Suppressor macrophage (primary cell): ENCODE measurements around the gene CLHC1.
A peak's percentile ranks its signal among the peaks of the same experiment; 100 is the strongest.
"Not testable (repeated sequence)": the region's sequence is repeated elsewhere in the genome, so short reads cannot be mapped to it uniquely, and the experiment has no call there.

Experiments used
- DNase-seq, 4 experiments: peaks; one replicate each; pipeline ENCODE4 v3.0.0-alpha.2; 2020 to 2022

CLHC1 gene

DNA sequence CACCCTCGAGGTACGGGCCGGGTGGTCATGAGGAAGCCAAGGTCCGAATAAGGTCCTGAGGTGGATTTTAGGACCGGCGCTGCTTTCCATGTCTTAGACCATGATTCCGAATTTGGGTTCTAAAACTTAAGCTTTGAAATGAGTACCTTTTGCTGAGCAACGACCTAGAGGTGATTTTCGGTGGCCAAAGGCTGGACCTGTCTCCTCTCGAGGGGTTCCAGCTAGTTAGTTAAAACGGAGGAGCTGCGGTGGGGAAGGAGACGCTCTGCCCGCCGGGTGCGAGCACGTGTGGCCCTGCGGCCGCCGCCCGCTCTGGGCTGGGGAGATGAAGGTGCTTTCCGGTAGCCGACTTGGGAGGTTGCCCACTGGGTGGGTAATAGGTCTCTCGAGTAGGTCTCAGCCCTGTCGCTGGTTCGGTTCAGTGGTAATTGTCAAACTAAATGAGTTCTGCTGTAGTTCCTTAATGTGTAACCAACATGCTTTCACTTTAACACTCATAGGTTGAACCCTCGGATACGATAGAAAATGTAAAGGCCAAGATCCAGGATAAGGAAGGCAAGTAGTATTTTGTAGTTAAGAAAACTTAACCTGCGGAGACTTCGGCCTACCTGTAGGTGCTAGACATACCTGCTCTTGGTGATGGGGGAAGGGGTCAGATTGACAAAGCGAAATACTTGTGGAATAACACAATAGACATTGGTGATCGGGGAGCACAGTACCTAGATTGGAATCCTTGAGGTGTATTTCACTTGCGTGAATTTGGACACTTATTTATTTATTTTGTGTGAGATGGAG, 967 bp upstream of the CLHC1 start:
- DNase-seq: peak; percentile 13 to 55 (median 33)

DNA sequence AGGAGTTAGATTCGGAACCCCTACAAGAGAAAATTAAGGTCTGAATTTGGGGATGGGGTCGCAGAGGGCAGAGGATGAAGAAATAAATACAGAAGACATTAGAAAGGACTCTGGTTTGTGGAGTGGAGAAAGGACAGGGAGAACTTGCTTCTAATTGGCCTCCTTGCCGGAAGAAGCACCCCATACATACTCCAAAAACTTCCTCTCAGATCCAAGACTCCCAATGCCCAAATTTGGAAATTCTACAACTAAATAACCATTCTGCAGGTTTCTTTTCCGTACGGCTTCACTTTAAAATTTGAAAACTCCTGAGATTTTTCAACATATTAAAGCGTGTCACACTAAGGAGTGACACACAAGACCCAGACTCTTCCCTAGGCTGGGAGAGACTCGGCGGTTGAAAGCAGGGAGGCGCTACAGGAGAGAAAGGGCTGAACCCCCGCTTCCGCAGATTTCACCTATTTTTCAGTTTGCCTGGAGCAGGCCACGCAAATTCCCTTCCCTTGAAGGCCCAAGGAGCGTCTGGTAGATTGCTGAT, 478 bp downstream of the CLHC1 start:
- peak; percentile 9 to 45 (median 32) for DNase-seq

DNA sequence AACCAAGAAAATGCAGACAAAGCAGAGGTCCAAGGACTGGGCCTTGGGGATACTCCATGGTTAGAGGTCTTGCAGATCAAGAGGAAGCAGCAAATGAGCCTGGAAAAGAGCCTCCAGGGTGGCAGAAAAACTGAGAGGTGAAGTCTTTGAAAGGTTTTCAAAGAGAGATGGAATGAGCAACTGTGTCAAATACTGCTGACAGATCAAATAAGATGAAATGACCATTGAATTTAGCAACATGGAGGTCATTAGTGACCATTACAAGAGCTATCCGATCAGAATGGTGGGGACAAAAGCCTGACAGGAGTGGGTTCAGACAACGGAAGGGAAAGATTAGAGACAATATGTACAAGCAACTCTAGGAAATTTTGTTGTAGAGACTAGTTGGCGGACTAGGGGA, 1.5 kb downstream of the CLHC1 start:
- no peak for DNase-seq

DNA sequence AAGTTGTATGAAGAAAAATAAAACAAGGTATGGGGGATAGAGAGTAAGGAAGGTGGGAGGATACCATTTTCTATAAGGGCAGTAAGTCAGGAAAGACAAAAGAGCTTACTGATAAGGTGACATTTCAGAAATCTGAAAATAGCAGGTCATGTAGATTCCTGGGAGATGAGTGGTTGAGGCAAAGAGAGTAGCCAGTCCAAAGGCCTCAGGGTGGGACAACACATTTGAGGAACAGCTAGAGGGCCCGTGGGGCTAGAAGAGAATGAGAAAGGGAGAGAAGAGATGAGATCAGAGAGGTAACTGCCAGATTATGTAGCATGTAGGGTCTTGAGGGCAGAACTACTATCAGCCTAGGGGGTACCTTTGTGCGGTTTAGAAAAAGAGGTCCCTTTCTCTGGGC, 2.9 kb downstream of the CLHC1 start:
- DNase-seq: no peak

DNA sequence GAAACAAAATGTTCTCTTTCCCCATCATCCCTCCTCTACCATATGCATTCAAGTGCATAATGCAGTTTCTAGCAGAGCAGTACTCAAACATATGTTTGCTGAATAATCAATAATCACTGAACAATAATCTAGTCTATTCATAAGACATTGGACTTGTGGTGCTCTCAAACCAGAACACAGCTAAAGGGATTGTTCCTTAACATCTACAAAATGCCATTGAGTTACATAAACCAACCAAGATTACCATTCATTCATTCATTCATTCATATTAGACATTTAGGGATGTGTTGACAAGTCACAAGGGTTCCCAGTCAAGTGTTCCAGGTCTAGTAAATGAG, 3.9 kb downstream of the CLHC1 start:
- DNase-seq: no peak

DNA sequence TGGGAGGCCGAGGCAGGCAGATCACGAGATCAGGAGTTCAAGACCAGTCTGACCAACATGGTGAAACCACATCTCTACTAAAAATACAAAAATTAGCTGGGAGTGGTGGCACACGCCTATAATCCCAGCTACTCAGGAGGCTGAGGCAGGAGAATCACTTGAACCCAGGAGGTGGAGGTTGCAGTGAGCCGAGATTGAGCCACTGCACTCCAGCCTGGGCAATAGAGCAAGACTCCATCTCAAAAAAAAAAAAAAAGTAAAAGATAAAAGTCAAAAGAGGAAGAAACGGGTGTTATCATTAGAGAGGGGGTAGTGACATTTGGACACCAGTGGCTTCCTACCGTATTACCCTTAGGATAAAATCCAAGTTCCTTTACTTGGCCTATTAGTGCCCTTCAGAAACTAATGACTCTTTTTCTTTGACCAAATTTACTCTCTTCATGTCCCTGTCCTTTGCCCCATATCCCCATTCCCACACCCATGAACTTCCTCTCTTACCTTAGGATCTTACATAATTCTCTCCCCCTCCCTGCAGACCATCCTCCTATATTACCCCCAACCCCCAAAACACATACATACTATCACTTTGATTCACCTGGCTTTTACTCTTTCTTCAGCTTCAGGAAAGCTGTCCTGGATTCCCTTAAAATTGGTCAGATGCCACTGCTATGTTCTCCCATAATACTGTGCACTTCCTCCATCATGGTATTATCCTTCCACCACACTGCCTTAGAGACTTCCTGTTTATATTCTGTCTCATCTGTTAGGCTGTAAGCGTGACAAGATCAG, 4.5 kb downstream of the CLHC1 start:
- peak; percentile 55 to 85 (median 70) for DNase-seq

DNA sequence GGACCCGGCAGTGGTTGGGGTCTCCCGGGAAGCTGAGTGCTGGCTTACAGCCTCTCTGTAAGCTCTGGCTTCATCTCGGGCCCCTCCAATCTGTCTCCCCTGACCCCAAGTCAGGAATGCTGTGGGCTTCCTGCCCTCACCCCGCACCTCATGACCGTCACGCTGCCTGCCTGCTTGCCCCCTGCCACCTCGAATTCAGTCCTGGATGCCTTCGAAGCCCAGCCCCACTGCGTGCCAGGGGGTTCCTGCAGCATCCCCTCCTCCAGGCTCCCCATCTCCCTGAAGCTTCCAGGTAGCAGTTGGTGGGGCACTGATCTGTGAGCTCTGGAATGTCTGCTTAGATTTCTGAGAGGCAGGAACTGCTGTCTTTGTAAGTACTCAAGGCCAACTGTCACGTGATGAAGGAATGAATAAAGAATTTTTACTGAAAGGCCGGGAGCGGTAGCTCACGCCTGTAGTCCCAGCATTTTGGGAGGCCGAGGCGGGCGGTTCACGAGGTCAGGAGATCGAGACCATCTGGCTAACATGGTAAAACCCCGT, 6.5 kb downstream of the CLHC1 start:
- no peak for DNase-seq

DNA sequence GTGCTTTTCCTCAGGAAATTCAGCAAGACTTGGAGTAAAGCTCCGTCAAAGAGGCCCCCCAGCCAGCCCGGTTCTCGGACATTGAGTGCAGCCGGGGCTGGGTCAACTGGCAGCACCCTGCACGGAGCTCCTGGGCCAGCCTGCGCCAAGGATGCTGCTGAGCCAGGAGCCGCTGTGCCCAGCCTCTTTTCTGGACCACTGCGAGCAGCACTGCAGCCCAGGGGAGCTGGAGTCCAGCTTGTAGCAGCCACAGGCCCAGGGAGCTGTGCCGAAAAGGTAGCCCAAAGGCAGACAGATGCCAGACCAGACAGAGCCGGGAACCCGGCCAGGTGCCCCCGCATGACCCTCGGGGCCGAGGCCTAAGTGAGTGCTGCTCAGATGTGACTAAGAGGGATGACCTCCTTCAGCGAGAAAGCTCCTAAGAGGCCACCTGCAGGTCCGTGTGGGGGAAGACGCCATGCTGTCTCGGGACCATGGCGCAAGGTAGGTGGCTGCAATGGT, 7.3 kb downstream of the CLHC1 start:
- DNase-seq: no peak

DNA sequence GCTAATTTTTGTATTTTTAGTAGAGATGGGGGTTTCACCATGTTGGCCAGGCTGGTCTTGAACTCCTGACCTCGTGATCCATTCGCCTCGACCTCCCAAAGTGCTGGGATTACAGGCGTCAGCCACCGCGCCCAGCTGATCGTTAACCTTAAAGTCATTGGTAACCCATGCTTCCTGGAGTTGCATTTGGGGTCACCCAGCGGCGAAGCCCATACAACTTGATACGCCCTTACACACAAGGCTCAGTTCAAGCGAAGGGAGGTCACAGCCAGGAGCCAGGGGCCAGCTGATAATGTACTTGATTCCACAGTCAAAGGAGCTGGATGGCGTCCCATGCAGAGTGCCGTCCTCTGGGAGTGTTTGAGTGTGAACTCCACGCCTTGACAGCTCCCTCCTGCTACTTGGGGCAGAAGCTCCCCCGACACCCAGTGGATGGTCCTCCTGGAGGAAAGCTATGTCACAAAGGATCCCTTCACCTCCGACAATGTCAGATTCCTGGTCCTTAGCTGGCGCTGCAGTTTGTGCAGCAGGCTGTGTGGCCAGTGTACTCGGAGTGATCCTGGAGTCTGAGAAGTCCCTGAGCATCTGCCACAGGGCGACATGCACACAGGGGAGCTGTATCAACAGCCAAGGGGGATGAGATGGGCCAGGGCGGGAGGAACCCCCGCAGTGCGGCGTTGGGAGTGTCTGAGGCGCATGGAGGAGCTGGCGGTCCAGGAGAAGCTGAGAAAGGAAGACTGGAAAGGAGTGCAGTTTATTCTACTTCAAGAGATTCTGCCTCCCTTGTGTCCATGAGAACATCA, 7.9 kb downstream of the CLHC1 start:
- no peak for DNase-seq

DNA sequence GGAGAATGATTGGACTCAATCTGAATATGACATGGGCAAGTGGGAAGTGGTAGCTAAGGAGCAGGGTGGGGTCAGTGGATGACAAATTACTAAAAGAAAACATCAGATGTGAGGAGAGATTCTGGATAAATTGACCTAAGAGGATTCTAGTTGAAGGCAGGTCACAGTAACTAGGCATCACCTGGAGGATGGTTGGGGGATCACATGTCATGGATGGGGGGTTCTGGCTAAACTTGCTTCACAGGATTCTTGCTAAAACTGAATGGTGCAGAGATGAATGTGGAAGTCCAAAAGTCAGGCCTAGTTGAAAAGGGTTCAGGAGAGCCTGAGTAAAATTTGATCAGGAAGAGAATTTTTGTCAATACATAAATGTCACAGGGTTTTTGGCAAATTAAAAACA, 18.3 kb downstream of the CLHC1 start:
- DNase-seq: no peak

DNA sequence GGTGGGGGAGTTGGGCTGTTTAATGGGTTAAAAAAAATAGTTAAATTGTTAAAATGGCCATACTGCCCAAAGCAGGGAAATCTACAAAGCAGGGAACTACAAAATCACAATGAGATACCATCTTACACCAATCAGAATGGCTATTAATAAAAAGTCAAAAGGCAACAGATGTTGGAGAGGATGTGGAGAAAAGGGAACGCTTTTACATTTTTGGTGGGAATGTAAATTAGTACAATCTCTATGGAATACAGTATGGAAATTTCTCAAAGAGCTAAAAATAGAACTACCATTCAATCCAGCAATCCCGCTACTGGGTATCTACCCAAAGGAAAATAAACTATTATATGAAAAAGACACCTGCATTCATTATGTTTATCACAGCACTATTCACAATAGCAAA, 27.1 kb downstream of the CLHC1 start:
- no peak for DNase-seq

DNA sequence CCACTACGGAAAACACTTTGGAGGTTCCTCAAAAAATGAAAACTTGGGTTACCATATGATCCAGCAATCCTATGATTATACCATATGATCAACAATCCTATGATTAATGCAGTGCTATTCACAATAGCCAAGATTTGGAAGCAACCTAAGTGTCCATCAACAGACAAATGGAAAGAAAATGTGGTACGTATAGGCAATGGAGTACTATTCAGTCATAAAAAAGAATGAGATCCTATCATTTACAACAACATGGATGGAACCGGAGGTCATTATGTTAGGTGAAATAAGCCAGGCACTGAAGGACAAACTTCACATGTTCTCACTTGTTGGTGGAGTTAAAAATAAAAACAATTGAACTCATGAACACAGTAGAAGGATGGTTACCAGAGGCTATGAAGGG, 27.6 kb downstream of the CLHC1 start:
- DNase-seq: no peak

DNA sequence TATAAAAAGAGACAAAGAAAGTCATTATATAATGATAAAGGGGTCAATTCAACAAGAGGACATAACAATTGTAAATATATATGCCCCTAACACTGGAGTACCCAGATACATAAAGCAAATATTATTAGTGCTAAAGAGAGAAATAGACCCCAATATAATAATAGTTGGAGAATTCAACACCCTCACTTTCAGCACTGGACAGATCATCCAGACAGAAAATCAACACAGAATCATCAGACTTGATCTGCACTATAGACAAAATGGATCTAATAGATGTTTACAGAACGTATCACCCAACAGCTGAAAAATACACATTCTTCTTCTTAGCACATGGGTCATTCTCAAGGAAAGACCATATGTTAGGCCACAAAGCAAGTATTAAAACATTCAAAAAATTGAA, 31.7 kb downstream of the CLHC1 start:
- no peak for DNase-seq

DNA sequence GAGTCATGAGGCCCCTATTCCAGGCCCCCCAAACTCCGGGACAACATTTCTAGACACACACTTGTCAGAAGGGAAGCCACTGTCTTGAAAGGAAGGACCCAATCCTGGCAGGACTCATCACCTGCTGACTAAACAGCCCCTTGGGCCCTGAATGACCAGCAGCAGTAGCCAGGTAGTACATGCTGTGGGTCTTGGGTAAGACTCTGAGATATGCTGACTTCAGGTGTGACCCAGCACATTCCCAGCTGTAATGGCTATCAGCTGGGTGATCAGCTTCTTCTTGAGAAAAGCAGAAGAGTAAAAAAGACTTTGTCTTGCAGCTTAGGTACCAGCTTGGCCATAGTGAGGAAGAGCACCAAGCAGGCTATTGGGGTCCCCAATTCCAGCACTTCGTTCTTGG, 35.6 kb downstream of the CLHC1 start:
- no peak for DNase-seq

DNA sequence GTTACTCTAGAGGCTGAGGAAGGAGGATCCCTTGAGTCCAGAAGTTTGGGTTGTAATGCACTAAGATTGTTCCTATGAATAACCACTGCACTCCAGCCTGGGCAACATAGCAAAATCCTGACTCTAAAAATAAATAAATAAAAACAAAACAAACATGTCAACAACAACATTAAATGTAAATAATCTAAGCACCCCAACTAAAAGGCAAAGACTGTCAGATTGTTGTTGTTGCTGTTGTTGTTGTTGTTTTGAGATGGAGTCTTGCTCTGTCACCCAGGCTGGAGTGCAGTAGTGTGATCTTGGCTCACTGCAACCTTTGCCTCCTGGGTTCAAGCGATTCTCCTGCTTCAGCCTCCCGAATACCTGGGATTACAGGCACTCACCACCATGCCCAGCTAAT, 40.2 kb downstream of the CLHC1 start:
- DNase-seq: not testable (repeated sequence)

DNA sequence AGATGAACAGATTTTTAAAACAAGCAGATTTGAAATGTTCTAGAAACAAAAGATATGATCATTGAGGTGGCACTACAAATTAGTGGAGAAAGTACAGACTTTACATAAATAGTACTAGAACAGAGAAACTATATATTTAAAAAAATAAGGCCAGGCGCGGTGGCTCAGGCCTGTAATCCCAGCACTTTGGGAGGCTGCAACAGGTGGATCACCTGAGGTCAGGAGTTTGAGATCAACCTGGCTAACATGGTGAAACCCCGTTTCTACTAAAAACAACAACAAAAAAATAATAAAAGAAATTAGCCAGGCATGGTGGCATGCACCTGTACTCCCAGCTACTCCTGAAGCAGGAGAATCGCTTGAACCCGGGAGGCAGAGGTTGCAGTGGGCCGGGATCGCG, 45.3 kb downstream of the CLHC1 start:
- not testable (repeated sequence) for DNase-seq

DNA sequence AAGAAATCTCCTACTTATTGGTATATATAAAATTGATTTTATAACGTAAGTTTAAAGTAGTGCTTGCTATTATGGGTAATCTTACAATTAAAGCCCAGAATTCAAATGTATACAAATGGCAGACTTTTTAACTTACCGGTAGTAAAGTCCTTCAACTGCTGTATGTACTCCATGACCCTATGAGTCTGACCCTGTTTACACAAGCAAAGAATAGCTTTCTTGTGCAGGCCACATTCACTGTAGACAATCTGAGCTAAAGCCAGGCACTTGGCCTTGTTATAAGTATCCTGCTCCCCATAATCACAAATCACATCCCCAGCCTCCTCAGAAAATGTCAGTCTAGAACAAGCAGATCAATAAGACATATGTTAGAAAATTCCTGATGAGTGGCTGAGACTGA, 51.7 kb downstream of the CLHC1 start:
- no peak for DNase-seq

DNA sequence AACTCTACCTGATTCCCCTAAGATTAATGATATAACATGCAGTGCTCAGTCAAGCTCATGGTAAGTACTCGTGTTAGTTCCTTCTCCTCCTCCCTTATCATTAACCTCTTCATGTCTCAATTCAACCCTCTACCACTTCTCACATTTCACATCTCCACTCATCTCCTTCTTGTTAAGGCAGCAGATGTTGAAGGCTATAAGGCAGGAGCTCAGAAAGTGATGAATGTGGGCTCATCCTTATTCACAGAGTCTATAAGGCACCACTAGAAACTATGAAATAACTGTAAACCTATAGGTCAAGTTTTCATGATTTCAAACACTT, 56.0 kb downstream of the CLHC1 start:
- no peak for DNase-seq

DNA sequence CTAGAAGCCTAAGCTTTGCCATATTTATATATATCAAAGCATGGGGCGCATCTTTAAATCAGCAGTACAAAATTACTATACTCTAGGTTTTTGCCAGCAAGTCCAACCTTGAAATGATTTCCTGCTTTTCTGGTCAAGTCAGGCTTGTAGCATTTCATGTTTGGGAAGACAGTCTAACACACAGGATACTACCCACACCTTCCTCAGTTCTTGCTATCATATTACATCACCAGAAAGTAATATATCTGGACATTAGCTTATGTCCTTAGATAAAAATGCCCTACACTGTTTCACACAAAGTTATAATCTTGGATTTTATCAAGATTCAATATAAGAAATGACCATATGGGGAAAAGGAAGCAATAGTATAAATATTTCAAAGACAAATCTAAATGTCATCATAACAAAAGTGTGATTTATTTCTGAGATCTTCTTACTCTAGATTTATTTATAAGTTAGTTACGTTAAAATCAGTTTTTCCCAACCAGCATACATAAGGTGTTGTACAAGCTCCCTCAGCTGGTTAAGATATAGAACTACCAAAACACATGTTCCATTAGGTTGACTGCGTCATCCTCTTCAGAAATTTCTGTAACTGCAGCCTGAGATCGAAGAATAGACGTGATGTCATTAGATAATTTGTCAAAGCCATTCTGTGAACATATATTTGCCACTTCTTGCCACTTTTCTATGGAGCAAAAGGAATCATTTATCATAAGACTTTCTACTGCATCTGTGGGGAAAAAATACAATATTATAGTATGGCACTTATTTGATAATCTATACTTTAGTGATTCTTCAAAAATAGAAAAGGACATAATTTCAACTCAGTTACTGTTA, 56.6 kb downstream of the CLHC1 start:
- peak; percentile 29 to 82 (median 52) for DNase-seq

DNA sequence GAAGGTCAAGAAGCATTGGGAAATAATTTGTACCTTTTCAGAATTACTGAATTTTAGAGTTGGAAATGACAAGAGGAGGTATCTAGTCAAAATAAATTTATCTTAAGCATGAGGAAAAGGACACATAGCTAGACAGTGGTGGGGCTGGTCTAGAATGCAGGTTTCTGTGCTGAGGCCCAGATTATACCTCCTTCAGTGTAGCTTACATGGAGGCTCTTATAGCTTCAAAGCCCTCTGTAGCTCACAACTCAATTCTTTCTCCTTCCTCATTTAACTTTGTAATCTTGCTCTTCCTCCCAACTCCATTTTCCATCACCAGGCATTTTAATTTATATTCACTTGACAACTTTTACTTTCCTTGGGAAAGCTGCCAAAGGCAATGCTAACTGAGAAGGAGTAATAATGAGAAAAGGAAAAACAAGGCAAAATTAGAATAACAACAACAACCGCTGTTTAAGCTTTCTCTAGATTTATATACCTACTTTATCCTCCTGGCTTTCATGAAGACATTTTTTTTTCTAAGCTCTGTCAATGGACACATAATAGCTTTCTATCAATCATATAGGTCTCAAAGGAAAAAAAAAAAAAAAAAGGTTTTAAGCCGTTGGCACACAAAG, 58.5 kb downstream of the CLHC1 start:
- DNase-seq: no peak

DNA sequence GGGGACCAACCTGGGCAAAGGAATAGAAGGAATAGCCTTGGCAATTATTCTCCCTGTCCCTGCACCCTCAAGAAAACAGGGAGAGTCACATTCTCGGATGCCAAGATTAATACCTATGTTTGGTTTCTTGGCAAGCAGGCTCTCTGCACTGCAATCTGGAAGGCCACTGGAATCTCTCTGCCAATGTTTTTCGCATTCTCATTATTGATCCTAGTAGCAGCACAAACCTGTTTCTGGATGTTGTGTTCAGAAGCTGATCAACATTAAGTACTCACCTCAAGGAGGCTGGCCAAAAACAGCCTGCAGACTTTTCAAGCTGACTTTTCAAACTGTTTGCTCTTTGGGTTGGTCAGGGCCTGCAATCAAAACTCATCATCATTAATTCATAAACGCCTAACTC, 62.2 kb downstream of the CLHC1 start:
- no peak for DNase-seq
